ENCODE data around the gene CCDC3.

CCDC3 gene

GRCh38 chr10:12974078-12974477 lies 27.4 kb downstream of the CCDC3 start:
- no peak overlapping the region for H3K4me3 ChIP-seq (ENCODE audit: low read length)
- no peak for TF ChIP-seq CTCF (conservative IDR thresholded peaks at IDR 0.05; ENCODE audit: low read depth, low read length)
- no peak for DNase-seq (ENCODE audit: low read depth)

- no peak for DNase-seq (ENCODE audit: low read depth)
- H3K4me3 ChIP-seq (ENCODE audit: low read length) = no peak overlapping the region
- TF ChIP-seq CTCF (conservative IDR thresholded peaks at IDR 0.05; ENCODE audit: low read depth, low read length) = no peak
These were observed 28.3 kb downstream of the CCDC3 start for GRCh38 chr10:12973149-12973718.

GRCh38 chr10:12972146-12972545 lies 29.4 kb downstream of the CCDC3 start:
- H3K4me3 ChIP-seq (ENCODE audit: low read length) = no peak overlapping the region
- no peak for TF ChIP-seq CTCF (conservative IDR thresholded peaks at IDR 0.05; ENCODE audit: low read depth, low read length)
- DNase-seq (ENCODE audit: low read depth) = no peak

GRCh38 chr10:12971001-12971788 lies 30.3 kb downstream of the CCDC3 start:
- no peak for TF ChIP-seq CTCF (conservative IDR thresholded peaks at IDR 0.05; ENCODE audit: low read depth, low read length)
- H3K4me3 ChIP-seq (ENCODE audit: low read length) = no peak overlapping the region
- no peak for DNase-seq (ENCODE audit: low read depth)

- TF ChIP-seq CTCF (conservative IDR thresholded peaks at IDR 0.05; ENCODE audit: low read depth, low read length) = no peak
- no peak overlapping the region for H3K4me3 ChIP-seq (ENCODE audit: low read length)
- DNase-seq (ENCODE audit: low read depth) = no peak
These were observed 31.6 kb downstream of the CCDC3 start for GRCh38 chr10:12969951-12970350.

GRCh38 chr10:12966067-12966466 lies 35.4 kb downstream of the CCDC3 start:
- H3K4me3 ChIP-seq (ENCODE audit: low read length) = no peak overlapping the region
- no peak for DNase-seq (ENCODE audit: low read depth)
- TF ChIP-seq CTCF (conservative IDR thresholded peaks at IDR 0.05; ENCODE audit: low read depth, low read length) = no peak

GRCh38 chr10:12965571-12965970 lies 35.9 kb downstream of the CCDC3 start:
- no peak overlapping the region for H3K4me3 ChIP-seq (ENCODE audit: low read length)
- TF ChIP-seq CTCF (conservative IDR thresholded peaks at IDR 0.05; ENCODE audit: low read depth, low read length) = no peak
- no peak for DNase-seq (ENCODE audit: low read depth)
